ENCODE results near the gene ADRA2B.
"Not testable (repeated sequence)": the region's sequence is repeated elsewhere in the genome, so short reads cannot be mapped to it uniquely, and the experiment has no call there.

ADRA2B gene

GRCh38 chr2:96146153-96146880, 29.9 kb upstream of the ADRA2B start:
- no peak for FAIRE-seq
- no peak for TF ChIP-seq POLR2A (IDR thresholded peaks at IDR 0.05; ENCODE audit: low read depth, low read length)
- DNase-seq (ENCODE audit: insufficient read length, low spot score) = no peak

- TF ChIP-seq POLR2A (IDR thresholded peaks at IDR 0.05; ENCODE audit: low read depth, low read length) = no peak
- DNase-seq (ENCODE audit: insufficient read length, low spot score) = no peak
- FAIRE-seq = no peak
Observed at GRCh38 chr2:96145848-96146152, 29.4 kb upstream of the ADRA2B start.

DNA sequence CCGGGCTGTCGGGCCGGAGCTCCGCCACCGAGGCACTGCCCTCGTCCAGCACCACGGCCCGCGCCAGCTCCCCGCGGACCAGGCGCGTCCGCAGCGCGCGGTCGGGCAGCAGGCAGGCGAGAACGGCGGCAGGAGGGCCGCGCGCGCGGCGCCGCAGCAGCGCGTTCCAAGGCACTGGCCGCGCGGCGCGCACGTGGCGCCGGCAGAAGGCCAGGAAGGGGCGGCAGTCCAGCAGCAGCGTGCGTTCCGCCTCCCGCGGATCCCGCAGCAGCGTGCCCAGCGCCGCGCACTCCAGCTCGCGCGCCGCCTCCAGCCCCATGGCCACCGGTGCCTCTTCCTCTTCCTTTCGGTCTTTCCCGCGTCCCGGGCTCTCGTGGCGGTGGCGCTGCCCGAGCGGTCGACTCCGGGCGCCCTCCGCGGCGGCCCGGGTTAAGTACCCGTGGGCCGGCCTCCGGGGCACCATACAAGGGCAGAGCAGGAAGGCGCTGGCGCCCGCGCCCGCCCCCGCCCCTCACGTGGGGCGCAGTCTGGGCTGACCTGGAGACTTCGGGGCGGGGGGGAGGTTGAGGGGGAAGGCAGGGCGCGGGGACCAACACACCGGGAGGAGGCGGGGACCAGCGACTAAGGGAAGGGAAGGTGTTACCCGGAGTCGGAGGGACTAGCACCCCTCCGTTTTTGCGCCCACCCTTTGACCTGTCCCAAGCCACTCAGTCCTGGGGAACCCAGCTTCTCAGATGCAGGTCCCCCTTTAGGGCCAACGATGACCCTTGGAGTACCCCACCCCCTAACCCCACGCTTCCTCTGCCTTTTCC, 28.9 kb upstream of the ADRA2B start, which contains the start of gene DUSP2:
Gene DUSP2 (minus strand): TSS at position 405 of the 812 bp plus-strand sequence. CDS start 86 bp downstream, at position 319.
- no peak for TF ChIP-seq POLR2A (IDR thresholded peaks at IDR 0.05; ENCODE audit: low read depth, low read length)
- FAIRE-seq (no peak), DNase-seq (ENCODE audit: insufficient read length, low spot score) (no peak)

DNA sequence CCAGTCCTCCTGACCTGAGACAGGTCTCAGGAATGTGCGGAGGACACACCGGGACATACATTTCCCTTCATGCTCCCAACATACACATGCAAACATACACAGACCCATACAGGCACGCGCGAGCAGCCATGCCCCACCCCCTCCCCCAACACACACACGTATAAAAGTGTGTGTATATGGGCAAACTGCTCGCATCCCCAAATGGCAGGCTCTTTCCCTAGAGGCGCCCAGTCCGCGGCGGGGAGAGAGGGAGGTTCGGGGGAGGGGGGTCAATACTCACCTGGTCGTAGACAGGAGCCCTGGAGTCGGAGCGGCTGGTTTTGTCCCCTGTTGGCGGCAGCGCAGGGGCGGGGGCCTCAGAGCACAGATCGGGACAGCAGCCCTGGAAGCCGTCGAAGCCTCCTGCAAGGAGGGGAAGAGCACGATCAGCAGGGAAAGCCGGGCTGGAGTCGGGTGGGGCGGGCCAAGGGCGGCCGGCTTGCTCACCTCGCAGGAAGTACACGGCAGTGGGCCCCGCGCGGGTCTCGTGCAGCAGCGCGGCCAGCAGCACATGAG, 28.2 kb upstream of the ADRA2B start:
- DNase-seq (ENCODE audit: insufficient read length, low spot score) = no peak
- FAIRE-seq = no peak
- TF ChIP-seq POLR2A (IDR thresholded peaks at IDR 0.05; ENCODE audit: low read depth, low read length) = no peak

DNA sequence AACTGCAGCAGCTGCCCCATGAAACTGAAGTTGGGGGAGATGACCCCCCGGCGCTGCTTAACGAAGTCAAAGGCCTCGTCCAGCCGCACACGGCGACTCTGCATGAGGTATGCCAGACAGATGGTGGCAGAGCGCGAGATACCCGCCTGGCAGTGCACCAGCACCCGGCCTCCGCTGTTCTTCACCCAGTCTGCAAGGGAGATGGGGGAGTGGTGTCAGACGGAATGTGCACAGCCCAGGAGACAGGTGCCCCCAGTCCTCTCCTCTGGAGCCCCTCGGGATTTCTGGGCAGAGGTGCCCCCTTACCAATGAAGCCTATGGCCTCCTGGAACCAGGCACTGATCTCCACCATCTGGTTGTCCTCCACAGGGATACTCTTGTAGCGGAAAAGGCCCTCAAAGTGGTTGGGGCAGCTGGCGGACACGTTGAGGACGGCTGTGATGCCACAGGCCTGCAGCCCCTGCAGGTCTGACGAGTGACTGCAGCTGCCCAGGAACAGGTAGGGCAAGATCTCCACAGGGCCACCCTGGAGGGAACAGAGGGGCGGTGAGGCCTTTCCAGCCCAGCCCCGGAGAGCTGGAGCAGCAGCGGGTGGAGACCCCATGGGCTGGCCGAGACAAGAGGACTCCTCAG, 27.6 kb upstream of the ADRA2B start:
- no peak for TF ChIP-seq POLR2A (IDR thresholded peaks at IDR 0.05; ENCODE audit: low read depth, low read length)
- FAIRE-seq = no peak
- no peak for DNase-seq (ENCODE audit: insufficient read length, low spot score)

DNA sequence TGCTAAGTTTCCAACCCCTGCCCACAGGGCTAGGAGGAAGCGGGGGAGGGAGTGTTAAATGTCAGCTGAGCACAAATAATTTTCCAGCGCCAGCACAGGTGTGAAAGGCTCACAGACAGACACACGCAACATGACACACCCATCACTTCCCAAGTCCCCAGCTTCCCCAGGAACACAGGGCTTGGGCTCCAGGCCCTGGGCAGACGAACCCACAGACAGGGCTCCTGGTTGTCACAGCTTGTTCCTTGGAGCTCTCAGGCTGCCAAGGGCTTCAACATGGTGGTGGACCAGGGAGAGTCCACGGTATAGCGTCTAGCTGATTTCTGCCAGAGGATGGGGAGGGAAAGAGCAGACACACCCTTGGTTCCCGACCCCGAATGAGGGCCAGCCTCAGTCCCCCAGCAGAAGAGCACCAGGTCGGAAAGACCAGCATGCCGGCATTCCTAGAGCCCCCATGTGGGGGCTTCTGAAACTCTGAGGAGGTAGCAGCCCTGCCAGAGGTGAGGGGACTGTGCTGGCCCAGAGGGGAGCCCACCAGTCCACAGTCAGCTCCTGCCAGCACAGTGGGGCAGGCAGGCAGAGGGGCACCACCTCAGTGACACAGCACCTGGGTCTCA, 27.0 kb upstream of the ADRA2B start:
- TF ChIP-seq POLR2A (IDR thresholded peaks at IDR 0.05; ENCODE audit: low read depth, low read length) = no peak
- FAIRE-seq = no peak
- no peak for DNase-seq (ENCODE audit: insufficient read length, low spot score)

DNA sequence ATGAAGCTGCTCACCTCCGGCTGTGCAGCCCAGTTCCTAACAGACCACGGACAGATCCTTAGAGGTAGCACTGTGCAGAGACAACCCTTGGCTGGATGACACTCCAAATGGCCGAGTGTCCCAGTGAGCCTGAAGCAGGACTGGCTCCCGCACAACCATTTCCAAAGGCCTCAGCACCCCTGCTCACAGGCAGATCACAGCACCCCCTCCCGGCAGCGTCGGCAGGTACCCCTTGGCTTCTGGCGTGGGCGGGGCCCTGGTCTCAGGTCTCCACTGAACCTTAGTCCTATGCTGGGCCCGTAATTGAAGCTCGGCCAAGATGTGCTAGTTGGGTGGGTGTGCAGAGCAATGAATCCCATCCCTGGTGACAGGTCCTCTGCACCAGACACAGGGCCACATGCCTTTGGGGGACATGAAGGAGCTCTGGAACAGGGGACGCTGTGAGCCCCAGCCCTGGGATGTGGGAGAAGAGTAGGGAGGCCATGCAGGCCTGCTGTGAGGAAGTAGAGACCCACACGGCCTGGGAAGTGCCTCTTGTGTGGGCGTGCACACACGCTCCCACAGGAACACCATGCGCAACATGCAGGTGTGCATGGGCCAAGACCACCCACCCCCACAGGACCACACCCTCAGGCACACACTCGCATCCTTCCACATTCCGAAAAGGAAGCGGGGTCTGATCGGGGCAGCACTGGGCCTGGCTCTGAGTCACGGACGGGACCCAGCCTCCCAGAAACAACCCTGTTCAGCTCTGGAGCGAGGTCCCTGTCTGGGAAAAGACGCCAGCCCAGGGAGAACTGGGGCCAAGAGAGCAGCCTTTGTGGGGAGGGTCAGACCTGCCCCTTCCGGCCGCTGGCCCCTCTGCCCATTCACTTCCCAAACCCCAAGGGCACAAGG, 26.1 kb upstream of the ADRA2B start:
- FAIRE-seq (no peak), DNase-seq (ENCODE audit: insufficient read length, low spot score) (no peak)
- no peak for TF ChIP-seq POLR2A (IDR thresholded peaks at IDR 0.05; ENCODE audit: low read depth, low read length)

- not testable (repeated sequence) for DNase-seq (ENCODE audit: insufficient read length, low spot score); FAIRE-seq
Observed at GRCh38 chr2:96141624-96141967, 25.2 kb upstream of the ADRA2B start.

- FAIRE-seq (no peak), DNase-seq (ENCODE audit: insufficient read length, low spot score) (no peak)
- no peak for TF ChIP-seq POLR2A (IDR thresholded peaks at IDR 0.05; ENCODE audit: low read depth, low read length)
Observed at GRCh38 chr2:96140941-96141623, 24.7 kb upstream of the ADRA2B start.

GRCh38 chr2:96139181-96139758, 22.9 kb upstream of the ADRA2B start:
- TF ChIP-seq POLR2A (IDR thresholded peaks at IDR 0.05; ENCODE audit: low read depth, low read length) = no peak
- no peak for FAIRE-seq
- no peak for DNase-seq (ENCODE audit: insufficient read length, low spot score)

DNA sequence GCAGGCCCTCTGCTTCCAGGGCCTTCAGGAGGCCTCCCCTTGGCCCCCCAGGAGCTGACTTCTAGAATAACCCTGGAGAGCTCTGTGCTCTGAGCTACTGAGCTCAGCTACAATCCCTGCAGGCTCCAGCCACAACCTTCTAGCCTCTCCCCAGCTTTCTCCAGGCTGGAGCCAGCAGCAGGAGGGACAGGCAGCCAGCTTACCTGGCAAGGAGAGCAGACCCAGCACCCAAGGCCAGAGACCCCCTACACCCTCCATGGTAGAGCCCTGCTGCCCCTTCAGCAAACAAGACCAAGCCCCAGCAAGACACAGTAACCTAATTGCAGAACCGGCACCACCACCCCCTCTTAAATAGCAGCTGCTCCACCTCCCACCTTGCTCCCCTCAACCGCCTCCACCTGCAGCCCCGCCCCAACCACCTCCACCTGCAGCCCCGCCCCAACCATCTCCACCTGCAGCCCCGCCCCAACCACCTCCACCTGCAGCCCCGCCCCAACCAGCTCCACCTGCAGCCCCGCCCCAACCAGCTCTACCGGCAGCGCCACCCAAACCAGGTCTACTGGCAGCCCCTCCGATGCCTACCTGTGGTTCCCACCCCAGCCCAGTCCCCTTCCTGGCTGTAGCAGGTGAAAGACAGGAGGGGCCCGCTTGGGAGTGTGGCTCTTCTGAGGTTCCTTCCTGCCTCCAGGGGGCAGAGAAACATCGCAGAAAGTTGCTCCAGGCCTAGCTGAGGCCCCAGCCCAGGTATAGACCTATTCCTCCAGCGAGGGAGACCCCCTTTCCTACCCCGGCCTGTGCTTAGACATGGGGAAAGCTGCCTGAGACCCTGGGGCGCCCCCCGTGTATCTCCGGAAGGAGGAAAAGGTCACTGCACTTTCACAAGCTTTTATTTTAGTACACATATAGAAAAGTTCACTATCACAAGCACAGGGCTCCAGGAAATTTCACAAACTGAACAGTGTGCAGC, 22.1 kb upstream of the ADRA2B start, which contains the start of gene ASTL:
Gene ASTL (minus strand): TSS at position 324 of the 967 bp plus-strand sequence. CDS start 66 bp downstream, at position 258.
- no peak for TF ChIP-seq POLR2A (IDR thresholded peaks at IDR 0.05; ENCODE audit: low read depth, low read length)
- no peak for FAIRE-seq
- no peak for DNase-seq (ENCODE audit: insufficient read length, low spot score)

All from H54 (cell line).